Activated B cell treated with CpG ODN at 0.5 μM for 24 hours (primary cell): ENCODE data around the gene ZDHHC3. TPM values are rescaled to one million over a fixed set of nuclear protein-coding genes. Genes with fewer than 3 reads are reported as not detected.

ENCODE experiments used
- ATAC-seq: fragments of 200-7000 bp; cut with Tn5 transposase; one replicate; pipeline ENCODE4 v1.10.0; 2021; ENCODE audit warnings: low read depth, mild to moderate bottlenecking, moderate library complexity
- CTCF ChIA-PET: fragments of 350-600 bp; sonication (Branson Sonifier 250); formaldehyde crosslinking; loops from one replicate; lab custom pipeline; 2021; ENCODE audit warnings: antibody characterized with exemption; lab: Charles Lee
- POLR2A ChIA-PET: fragments of 350-600 bp; sonication (Branson Sonifier 250); formaldehyde crosslinking; loops from one replicate; lab custom pipeline; 2021; ENCODE audit warnings: antibody characterized with exemption; lab: Charles Lee
- DNase-seq: peaks from one replicate; pipeline ENCODE4 v3.0.0; 2022
- H3K27ac Mint-ChIP-seq: one replicate; pipeline ENCODE4 v1.8.0; 2020; ENCODE audit warnings: mixed read lengths
- H3K27me3 Mint-ChIP-seq: one replicate; pipeline ENCODE4 v1.8.0; 2021; ENCODE audit warnings: mixed read lengths
- H3K36me3 Mint-ChIP-seq: one replicate; pipeline ENCODE4 v1.8.0; 2021; ENCODE audit warnings: low read depth, mixed read lengths
- H3K4me1 Mint-ChIP-seq: one replicate; pipeline ENCODE4 v1.8.0; 2021; ENCODE audit warnings: mixed read lengths
- H3K4me3 Mint-ChIP-seq: one replicate; pipeline ENCODE4 v1.8.0; 2020; ENCODE audit warnings: mild to moderate bottlenecking, mixed read lengths
- H3K9me3 Mint-ChIP-seq: one replicate; pipeline ENCODE4 v1.8.0; 2020; ENCODE audit warnings: mixed read lengths
- CTCF ChIP-seq: fragments of 200-600 bp; IDR thresholded peaks from one replicate; pipeline ENCODE4 v1.8.0; 2022; ENCODE audit warnings: antibody characterized with exemption, mild to moderate bottlenecking
- intact Hi-C: fragments of 100-400 bp; cut with micrococcal nuclease; formaldehyde crosslinking; loops from one replicate; pipeline ENCODE4 v1.15.1; 2024
- total RNA-seq: library from RNA; stranded (reverse); gene quantifications from 2 replicates; pipeline ENCODE4 v1.2.3, GENCODE V29; 2022

ZDHHC3 gene
- total RNA-seq, 1 donor from 2014 or later = 43.4 TPM

GRCh38 chr3:44918087-44918486 is 57.9 kb downstream of the ZDHHC3 start:
- no peak for DNase-seq
- no peak overlapping the region for H3K4me3 Mint-ChIP-seq
- no peak for ATAC-seq
- intact Hi-C loops = no loop called here
- ChIA-PET CTCF (no interaction called here), POLR2A (no interaction called here)
- H3K4me1 Mint-ChIP-seq = no peaks in the 10 kb centered on the region
- H3K27ac Mint-ChIP-seq = no peak overlapping the region
- no peak for TF ChIP-seq CTCF
- no peaks in the 10 kb centered on the region for H3K9me3 Mint-ChIP-seq
- H3K27me3 Mint-ChIP-seq = no peaks in the 10 kb centered on the region
- peaks cover 53% of the 10 kb centered on the region for H3K36me3 Mint-ChIP-seq

- TF ChIP-seq CTCF = no peak
- Mint-ChIP-seq H3K4me1 (no peaks in the 10 kb centered on the region), H3K9me3 (no peaks in the 10 kb centered on the region), H3K36me3 (peaks cover 35% of the 10 kb centered on the region), H3K27ac (no peak overlapping the region), H3K27me3 (no peaks in the 10 kb centered on the region), H3K4me3 (no peak overlapping the region)
- no peak for ATAC-seq
- intact Hi-C loops = no loop called here
- CTCF ChIA-PET = interaction anchor here (0.8 to 5.3 kb wide), 2 partner anchors 73 to 382 kb away, joined by 3 to 63 read pairs; no protein-coding TSS in a partner anchor
- POLR2A ChIA-PET = no interaction called here
- no peak for DNase-seq
Measured at GRCh38 chr3:44915702-44916438, 60.1 kb downstream of the ZDHHC3 start.

GRCh38 chr3:44914936-44915335 is 61.0 kb downstream of the ZDHHC3 start:
- H3K36me3 Mint-ChIP-seq = peaks cover 28% of the 10 kb centered on the region
- no peak overlapping the region for H3K27ac Mint-ChIP-seq
- POLR2A ChIA-PET = no interaction called here

GRCh38 chr3:44913868-44914468 is 62.0 kb downstream of the ZDHHC3 start:
- H3K4me3 Mint-ChIP-seq = no peak overlapping the region
- ChIA-PET POLR2A (no interaction called here), CTCF (interaction anchor here (0.7 to 5.3 kb wide), 6 partner anchors 10 to 590 kb away, joined by 3 to 63 read pairs (median 5); no protein-coding TSS in a partner anchor)
- peak; percentile 61 for ATAC-seq
- no peaks in the 10 kb centered on the region for H3K4me1 Mint-ChIP-seq
- H3K36me3 Mint-ChIP-seq = peaks cover 22% of the 10 kb centered on the region
- no peak for TF ChIP-seq CTCF
- no peak overlapping the region for H3K27ac Mint-ChIP-seq
- H3K27me3 Mint-ChIP-seq = peaks cover 4% of the 10 kb centered on the region
- intact Hi-C loops = loop anchor here (1.0 kb wide), 1 partner anchor 381 kb away; no protein-coding TSS in a partner anchor
- peak; percentile 41 for DNase-seq
- no peaks in the 10 kb centered on the region for H3K9me3 Mint-ChIP-seq

More at GRCh38 chr3:44914936-44915335, 61.0 kb downstream of the ZDHHC3 start:
- DNase-seq (no peak), ATAC-seq (no peak)
- CTCF ChIA-PET = interaction anchor here (1.1 to 5.3 kb wide), 4 partner anchors 73 to 591 kb away, joined by 3 to 63 read pairs (median 8); no protein-coding TSS in a partner anchor
- Mint-ChIP-seq H3K9me3 (no peaks in the 10 kb centered on the region), H3K27me3 (no peaks in the 10 kb centered on the region), H3K4me3 (no peak overlapping the region), H3K4me1 (no peaks in the 10 kb centered on the region)
- TF ChIP-seq CTCF = no peak
- intact Hi-C loops = loop anchor here (1.0 kb wide), 1 partner anchor 382 kb away; no protein-coding TSS in a partner anchor

GRCh38 chr3:44910693-44911092 is 65.3 kb downstream of the ZDHHC3 start:
- ChIA-PET CTCF (no interaction called here), POLR2A (no interaction called here)
- H3K9me3 Mint-ChIP-seq = no peaks in the 10 kb centered on the region
- H3K4me1 Mint-ChIP-seq = no peaks in the 10 kb centered on the region
- H3K27ac Mint-ChIP-seq = no peak overlapping the region
- intact Hi-C loops = no loop called here
- no peak overlapping the region for H3K4me3 Mint-ChIP-seq
- peaks cover 8% of the 10 kb centered on the region for H3K27me3 Mint-ChIP-seq
- no peak for TF ChIP-seq CTCF
- DNase-seq (no peak), ATAC-seq (no peak)
- peaks cover under 1% of the 10 kb centered on the region for H3K36me3 Mint-ChIP-seq
